ENCODE data around the gene ATE1. TPM values are rescaled to one million over a fixed set of nuclear protein-coding genes. Genes with fewer than 3 reads are reported as not detected.
"Not testable (repeated sequence)": the region's sequence is repeated elsewhere in the genome, so short reads cannot be mapped to it uniquely, and the experiment has no call there.

Gene ATE1
- total RNA-seq, 1 experiment from 2014 or later = 40.4 TPM

DNA sequence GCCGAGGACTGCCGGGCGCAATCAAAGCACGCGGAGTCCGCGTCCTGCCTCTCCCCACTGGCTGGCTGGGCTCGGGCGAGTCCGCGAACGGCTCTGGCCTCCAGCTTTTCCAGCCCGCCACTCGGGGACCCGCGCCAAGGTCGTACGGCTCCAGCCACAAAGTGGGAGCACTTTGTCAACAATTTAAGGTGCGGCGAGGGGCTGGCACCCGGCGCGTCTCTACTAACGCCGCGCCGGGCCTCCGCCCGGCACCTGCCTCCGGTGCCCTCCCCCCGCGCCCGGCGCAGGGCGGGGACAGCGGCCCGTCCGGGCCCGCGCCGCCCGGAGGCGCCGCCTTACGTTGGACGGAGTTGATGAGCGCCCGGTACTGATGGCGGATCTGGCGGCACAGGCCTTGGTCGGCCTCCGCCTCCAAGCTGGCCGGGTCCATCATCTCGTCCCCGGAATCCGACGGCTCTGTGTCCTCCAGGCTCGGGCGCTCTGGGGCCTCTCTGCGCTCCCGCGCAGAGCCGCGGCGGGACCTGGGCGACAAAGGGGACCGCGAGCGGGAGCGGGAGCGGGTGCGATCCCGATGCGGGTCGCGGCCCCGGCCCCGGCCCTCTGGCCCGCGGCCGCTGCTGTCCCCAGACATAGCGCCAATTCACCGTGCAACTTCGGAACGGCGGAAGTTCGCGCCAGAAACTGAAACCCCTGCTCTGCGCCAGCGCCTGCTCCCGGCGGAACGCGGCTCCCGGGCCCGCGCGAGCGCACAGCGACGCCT is 46.9 kb upstream of the ATE1 start, which contains the start of gene NSMCE4A:
Gene NSMCE4A, minus strand, starts transcription at position 683 of the 760 bp plus-strand sequence. Its CDS starts 52 bp downstream, at position 631.
- H3K4me1 Mint-ChIP-seq (ENCODE audit: insufficient read depth, unreplicated experiment) = peaks cover 13% of the 10 kb centered on the region
- no TSS peak for BruUV-seq (replicated peaks)
- H3K9me3 Mint-ChIP-seq (ENCODE audit: unreplicated experiment) = no peaks in the 10 kb centered on the region
- peak within 1 kb of the TSS; percentile 16 for H3K27ac Mint-ChIP-seq (ENCODE audit: low read depth, unreplicated experiment)
- intact Hi-C loops (cut with micrococcal nuclease) = loop anchor here (1.0 to 5.0 kb wide), 4 partner anchors 48 to 153 kb away; no protein-coding TSS in a partner anchor
- POLR2A ChIA-PET = interaction anchor here (0.6 to 3.8 kb wide), 19 partner anchors 10 to 1180 kb away, joined by 3 to 24 read pairs (median 5); partner anchors contain the start of gene ATE1
- H3K4me3 Mint-ChIP-seq (ENCODE audit: unreplicated experiment) = peak within 1 kb of the TSS; percentile 77
- DNase-seq (ENCODE audit: unreplicated experiment) = peak; percentile 63
- no peaks in the 10 kb centered on the region for H3K27me3 Mint-ChIP-seq (ENCODE audit: insufficient read depth, unreplicated experiment)
- TF ChIP-seq, protein P1, sequence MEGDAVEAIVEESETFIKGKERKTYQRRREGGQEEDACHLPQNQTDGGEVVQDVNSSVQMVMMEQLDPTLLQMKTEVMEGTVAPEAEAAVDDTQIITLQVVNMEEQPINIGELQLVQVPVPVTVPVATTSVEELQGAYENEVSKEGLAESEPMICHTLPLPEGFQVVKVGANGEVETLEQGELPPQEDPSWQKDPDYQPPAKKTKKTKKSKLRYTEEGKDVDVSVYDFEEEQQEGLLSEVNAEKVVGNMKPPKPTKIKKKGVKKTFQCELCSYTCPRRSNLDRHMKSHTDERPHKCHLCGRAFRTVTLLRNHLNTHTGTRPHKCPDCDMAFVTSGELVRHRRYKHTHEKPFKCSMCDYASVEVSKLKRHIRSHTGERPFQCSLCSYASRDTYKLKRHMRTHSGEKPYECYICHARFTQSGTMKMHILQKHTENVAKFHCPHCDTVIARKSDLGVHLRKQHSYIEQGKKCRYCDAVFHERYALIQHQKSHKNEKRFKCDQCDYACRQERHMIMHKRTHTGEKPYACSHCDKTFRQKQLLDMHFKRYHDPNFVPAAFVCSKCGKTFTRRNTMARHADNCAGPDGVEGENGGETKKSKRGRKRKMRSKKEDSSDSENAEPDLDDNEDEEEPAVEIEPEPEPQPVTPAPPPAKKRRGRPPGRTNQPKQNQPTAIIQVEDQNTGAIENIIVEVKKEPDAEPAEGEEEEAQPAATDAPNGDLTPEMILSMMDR (IDR thresholded peaks at IDR 0.05; ENCODE audit: unreplicated experiment) = peak; percentile 59
- CTCF ChIA-PET = interaction anchor here (0.6 to 2.3 kb wide), 26 partner anchors 7 to 1475 kb away, joined by 3 to 18 read pairs (median 4); no protein-coding TSS in a partner anchor
- H3K36me3 Mint-ChIP-seq (ENCODE audit: insufficient read depth, unreplicated experiment) = peaks cover 26% of the 10 kb centered on the region

- Mint-ChIP-seq H3K27ac (ENCODE audit: low read depth, unreplicated experiment) (peak overlapping the region; percentile 16), H3K4me3 (ENCODE audit: unreplicated experiment) (peak overlapping the region; percentile 77), H3K27me3 (ENCODE audit: insufficient read depth, unreplicated experiment) (no peaks in the 10 kb centered on the region), H3K36me3 (ENCODE audit: insufficient read depth, unreplicated experiment) (peaks cover 31% of the 10 kb centered on the region), H3K4me1 (ENCODE audit: insufficient read depth, unreplicated experiment) (peaks cover 13% of the 10 kb centered on the region), H3K9me3 (ENCODE audit: unreplicated experiment) (no peaks in the 10 kb centered on the region)
- intact Hi-C loops (cut with micrococcal nuclease) = loop anchor here (1.0 to 5.0 kb wide), 3 partner anchors 47 to 153 kb away; no protein-coding TSS in a partner anchor
- BruUV-seq (replicated peaks) = no TSS peak
- ChIA-PET POLR2A (interaction anchor here (0.6 to 3.8 kb wide), 17 partner anchors 9 to 1181 kb away, joined by 3 to 24 read pairs (median 5); partner anchors contain the start of gene ATE1), CTCF (interaction anchor here (0.6 to 2.3 kb wide), 10 partner anchors 14 to 163 kb away, joined by 3 to 12 read pairs (median 4); no protein-coding TSS in a partner anchor)
- TF ChIP-seq, protein P1 (IDR thresholded peaks at IDR 0.05; ENCODE audit: unreplicated experiment) = no peak
- DNase-seq (ENCODE audit: unreplicated experiment) = no peak
These were observed 46.2 kb upstream of the ATE1 start for GRCh38 chr10:121974019-121974534.

DNA sequence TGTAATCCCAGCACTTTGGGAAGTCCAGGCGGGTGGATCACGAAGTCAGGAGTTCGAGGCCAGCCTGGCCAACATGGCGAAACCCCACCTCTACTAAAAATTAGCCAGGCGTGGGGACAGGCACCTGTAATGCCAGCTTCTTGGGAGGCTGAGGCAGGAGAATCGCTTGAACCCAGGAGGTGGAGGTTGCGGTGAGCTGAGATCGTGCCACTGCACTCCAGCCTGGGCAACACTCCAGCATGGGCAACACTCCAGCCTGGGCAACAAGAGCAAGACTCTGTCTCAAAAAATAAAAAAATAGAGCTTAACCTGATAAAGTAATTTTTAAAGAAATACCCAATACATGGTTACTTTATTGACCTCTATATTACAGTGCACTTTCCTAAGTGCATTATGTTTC is 41.3 kb upstream of the ATE1 start:
- H3K27me3 Mint-ChIP-seq (ENCODE audit: insufficient read depth, unreplicated experiment); H3K4me3 Mint-ChIP-seq (ENCODE audit: unreplicated experiment); H3K27ac Mint-ChIP-seq (ENCODE audit: low read depth, unreplicated experiment); H3K9me3 Mint-ChIP-seq (ENCODE audit: unreplicated experiment); BruUV-seq (replicated peaks); DNase-seq (ENCODE audit: unreplicated experiment); intact Hi-C loops (cut with micrococcal nuclease): not testable (repeated sequence)
- H3K4me1 Mint-ChIP-seq (ENCODE audit: insufficient read depth, unreplicated experiment) = peaks cover 13% of the 10 kb centered on the region
- ChIA-PET POLR2A (interaction anchor here (0.8 to 1.0 kb wide), 3 partner anchors 17 to 143 kb away, joined by 3 read pairs; partner anchors contain the start of gene ATE1), CTCF (interaction anchor here (0.5 to 0.8 kb wide), 4 partner anchors 83 to 383 kb away, joined by 3 to 4 read pairs (median 3); no protein-coding TSS in a partner anchor)
- peaks cover 67% of the 10 kb centered on the region for H3K36me3 Mint-ChIP-seq (ENCODE audit: insufficient read depth, unreplicated experiment)

DNA sequence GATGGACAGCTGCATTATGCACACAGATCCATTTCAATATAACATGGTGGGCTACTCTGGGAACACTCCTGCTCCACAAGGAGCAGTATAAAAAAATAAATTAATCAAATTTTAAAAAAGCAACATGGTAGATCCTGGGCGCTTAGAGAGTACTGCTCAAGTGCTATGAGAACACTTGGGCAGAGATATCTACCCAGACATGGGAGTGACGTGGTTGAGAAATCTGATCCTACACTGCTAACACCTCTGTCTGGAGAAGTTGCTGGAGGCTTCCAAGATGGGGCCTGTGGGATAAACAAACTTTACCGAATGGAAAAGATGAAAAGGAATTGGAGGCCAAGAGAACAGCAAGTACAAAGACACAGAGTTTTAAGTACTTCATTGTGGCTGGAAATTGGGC is 38.2 kb upstream of the ATE1 start:
- H3K4me1 Mint-ChIP-seq (ENCODE audit: insufficient read depth, unreplicated experiment) = no peaks in the 10 kb centered on the region
- no peaks in the 10 kb centered on the region for H3K27me3 Mint-ChIP-seq (ENCODE audit: insufficient read depth, unreplicated experiment)
- intact Hi-C loops (cut with micrococcal nuclease) = no loop called here
- no peak overlapping the region for H3K27ac Mint-ChIP-seq (ENCODE audit: low read depth, unreplicated experiment)
- ChIA-PET POLR2A (no interaction called here), CTCF (no interaction called here)
- no peak for DNase-seq (ENCODE audit: unreplicated experiment)
- TF ChIP-seq, protein P1 (IDR thresholded peaks at IDR 0.05; ENCODE audit: unreplicated experiment) = no peak
- H3K36me3 Mint-ChIP-seq (ENCODE audit: insufficient read depth, unreplicated experiment) = peaks cover 77% of the 10 kb centered on the region
- BruUV-seq (replicated peaks) = no TSS peak
- no peaks in the 10 kb centered on the region for H3K9me3 Mint-ChIP-seq (ENCODE audit: unreplicated experiment)
- no peak overlapping the region for H3K4me3 Mint-ChIP-seq (ENCODE audit: unreplicated experiment)
